GM10248 (cell line): ENCODE results near the gene ENO1.
"Not testable (repeated sequence)": the region's sequence is repeated elsewhere in the genome, so short reads cannot be mapped to it uniquely, and the experiment has no call there.

Experiments used
- CTCF ChIA-PET: fragments of 300-600 bp; sonication (Branson Sonifier 250); formaldehyde crosslinking; extraction: SDS; loops from one replicate; lab custom pipeline; 2021; ENCODE audit warnings: antibody characterized with exemption; lab: Yijun Ruan, JAX
- POLR2A ChIA-PET: fragments of 350-650 bp; sonication (Branson Sonifier 250); formaldehyde crosslinking; extraction: SDS; loops from one replicate; lab custom pipeline; 2020; ENCODE audit warnings: antibody characterized with exemption; lab: Yijun Ruan, JAX
- DNase-seq: peaks from one replicate; pipeline ENCODE4 v3.0.0; 2012; ENCODE audit errors: extremely low spot score
- TF ChIP-seq, protein P1 (sequence below): IDR thresholded peaks from 2 replicates; pipeline ENCODE4 v1.5.1; 2012; ENCODE audit warnings: mild to moderate bottlenecking, low read depth; ENCODE audit errors: extremely low read depth, missing control alignments, control extremely low read depth

The ENO1 gene

DNA sequence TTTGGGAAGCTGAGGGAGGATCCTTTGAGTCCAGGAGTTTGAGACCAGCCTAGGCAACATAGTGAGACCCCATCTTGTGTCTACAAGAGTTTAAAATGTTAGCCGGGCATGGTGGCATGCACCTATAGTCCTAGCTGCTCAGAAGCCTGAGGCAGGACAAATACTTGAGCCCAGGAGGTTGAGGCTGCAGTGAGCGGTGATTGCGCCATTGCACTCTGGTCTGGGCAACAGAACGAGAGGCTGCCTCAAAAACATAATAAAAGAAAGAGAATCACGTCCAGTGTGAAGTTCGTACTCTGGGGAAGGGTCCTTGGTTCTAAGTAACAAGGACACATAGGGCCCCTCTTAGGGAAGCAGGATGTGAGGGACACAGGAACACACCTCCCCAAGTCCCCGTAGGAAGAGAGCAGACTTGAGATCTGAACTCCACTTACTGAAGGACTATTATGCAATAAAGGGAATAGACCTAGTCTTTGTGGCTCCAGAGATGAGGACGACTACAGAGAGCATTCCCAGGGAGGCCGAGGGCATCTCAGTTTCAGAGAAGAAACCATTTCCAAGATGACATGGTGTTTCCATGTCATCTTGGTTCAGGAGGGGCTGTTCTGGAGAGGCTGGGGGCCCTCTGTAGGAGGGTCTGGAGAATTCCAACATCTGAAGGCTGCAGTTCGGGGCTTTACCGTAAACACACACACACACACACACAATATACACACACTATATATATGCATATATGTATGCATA lies 10.8 kb upstream of the ENO1 start:
- TF ChIP-seq, protein P1, sequence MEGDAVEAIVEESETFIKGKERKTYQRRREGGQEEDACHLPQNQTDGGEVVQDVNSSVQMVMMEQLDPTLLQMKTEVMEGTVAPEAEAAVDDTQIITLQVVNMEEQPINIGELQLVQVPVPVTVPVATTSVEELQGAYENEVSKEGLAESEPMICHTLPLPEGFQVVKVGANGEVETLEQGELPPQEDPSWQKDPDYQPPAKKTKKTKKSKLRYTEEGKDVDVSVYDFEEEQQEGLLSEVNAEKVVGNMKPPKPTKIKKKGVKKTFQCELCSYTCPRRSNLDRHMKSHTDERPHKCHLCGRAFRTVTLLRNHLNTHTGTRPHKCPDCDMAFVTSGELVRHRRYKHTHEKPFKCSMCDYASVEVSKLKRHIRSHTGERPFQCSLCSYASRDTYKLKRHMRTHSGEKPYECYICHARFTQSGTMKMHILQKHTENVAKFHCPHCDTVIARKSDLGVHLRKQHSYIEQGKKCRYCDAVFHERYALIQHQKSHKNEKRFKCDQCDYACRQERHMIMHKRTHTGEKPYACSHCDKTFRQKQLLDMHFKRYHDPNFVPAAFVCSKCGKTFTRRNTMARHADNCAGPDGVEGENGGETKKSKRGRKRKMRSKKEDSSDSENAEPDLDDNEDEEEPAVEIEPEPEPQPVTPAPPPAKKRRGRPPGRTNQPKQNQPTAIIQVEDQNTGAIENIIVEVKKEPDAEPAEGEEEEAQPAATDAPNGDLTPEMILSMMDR: no peak
- DNase-seq: no peak
- ChIA-PET POLR2A (no interaction called here), CTCF (no interaction called here)

DNA sequence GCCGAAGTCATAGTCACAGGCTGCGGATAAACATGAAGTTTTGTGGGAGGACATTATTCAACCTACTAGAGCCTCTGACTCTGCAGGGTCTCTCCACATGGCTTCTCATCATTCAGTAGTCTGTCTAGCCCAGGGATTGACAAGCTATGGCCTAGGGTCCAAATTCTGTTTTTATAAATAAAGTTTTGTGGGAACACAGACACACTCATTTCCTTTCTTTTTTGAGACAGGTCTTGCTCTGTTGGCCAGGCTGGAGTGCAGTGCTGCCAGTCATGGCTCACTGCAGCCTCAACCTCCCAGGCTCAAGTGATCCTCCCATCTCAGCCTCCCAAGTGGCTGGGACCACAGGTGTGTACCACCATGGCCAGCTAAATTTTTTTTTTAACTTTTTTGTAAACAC lies 8.1 kb upstream of the ENO1 start:
- CTCF ChIA-PET: interaction anchor here (0.8 to 3.2 kb wide), 3 partner anchors 28 to 118 kb away, joined by 3 to 10 read pairs (median 3); no protein-coding TSS in a partner anchor
- POLR2A ChIA-PET: no interaction called here
- TF ChIP-seq, protein P1: no peak
- no peak for DNase-seq

DNA sequence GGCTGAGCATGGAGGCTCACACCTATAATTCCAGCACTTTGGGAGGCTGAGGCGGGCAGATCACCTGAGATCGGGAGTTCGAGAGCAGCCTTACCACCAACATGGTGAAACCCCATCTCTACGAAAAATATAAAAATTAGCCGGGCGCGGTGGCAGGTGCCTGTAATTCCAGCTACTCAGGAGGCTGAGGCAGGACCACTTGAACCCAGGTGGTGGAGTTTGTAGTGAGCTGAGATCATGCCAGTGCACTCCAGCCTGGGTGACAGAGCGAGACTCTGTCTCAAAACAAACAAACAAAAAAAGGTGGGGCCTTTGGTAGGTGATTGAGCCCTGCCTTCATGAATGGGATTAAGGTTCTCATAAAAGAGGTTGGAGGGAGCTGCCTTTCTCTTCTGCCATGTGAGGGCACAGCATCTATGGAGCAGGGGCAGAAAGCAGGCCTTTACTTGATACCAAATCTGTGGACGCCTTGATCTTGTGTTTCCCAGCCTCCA lies 7.6 kb upstream of the ENO1 start:
- POLR2A ChIA-PET, DNase-seq: not testable (repeated sequence)
- CTCF ChIA-PET: interaction anchor here (0.8 to 3.2 kb wide), 3 partner anchors 27 to 119 kb away, joined by 3 to 10 read pairs (median 3); no protein-coding TSS in a partner anchor

DNA sequence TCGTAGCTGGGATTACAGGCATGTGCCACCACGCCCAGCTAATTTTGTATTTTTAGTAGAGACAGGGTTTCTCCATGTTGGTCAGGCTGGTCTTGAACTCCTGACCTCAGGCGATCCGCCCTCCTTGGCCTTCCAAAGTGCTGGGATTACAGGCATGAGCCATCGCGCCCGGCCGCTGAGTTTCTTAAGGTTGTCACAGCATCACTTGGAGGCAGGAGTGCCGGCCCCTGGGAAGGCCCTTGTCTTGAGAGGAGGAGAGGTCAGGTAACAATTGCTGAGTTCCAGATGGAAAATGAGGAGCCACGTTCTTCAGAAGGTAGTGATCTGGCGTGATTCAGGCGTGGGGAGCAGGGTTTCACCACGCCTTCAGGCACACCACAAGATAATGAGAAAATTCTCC lies 5.6 kb upstream of the ENO1 start:
- not testable (repeated sequence) for DNase-seq
- ChIA-PET POLR2A (interaction anchor here (0.7 kb wide), 1 partner anchor 8 kb away, joined by 3 read pairs; no protein-coding TSS in a partner anchor), CTCF (interaction anchor here (1.3 kb wide), 1 partner anchor 63 kb away, joined by 3 read pairs; no protein-coding TSS in a partner anchor)

DNA sequence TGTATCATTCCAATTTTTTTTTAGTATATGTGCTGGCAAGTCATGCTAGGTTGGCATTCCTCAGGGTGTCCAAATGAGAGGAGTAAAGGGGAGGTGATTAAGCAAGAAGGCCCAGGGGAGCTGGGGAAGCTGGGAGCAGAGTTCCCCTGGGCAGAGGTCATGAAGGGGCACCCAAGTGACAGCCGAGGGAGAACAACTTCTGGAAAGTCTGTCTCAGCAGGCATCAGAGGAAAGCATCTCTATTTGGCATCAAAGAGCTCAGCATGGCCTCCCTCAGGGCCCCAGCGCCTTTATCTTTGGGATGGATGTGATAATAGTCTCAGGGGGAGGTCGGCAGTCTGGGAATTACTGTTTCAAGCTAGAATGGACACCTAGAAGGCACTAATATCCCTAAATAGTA lies 5.0 kb upstream of the ENO1 start:
- TF ChIP-seq, protein P1: no peak
- ChIA-PET POLR2A (no interaction called here), CTCF (interaction anchor here (1.3 kb wide), 1 partner anchor 62 kb away, joined by 3 read pairs; no protein-coding TSS in a partner anchor)
- no peak for DNase-seq

DNA sequence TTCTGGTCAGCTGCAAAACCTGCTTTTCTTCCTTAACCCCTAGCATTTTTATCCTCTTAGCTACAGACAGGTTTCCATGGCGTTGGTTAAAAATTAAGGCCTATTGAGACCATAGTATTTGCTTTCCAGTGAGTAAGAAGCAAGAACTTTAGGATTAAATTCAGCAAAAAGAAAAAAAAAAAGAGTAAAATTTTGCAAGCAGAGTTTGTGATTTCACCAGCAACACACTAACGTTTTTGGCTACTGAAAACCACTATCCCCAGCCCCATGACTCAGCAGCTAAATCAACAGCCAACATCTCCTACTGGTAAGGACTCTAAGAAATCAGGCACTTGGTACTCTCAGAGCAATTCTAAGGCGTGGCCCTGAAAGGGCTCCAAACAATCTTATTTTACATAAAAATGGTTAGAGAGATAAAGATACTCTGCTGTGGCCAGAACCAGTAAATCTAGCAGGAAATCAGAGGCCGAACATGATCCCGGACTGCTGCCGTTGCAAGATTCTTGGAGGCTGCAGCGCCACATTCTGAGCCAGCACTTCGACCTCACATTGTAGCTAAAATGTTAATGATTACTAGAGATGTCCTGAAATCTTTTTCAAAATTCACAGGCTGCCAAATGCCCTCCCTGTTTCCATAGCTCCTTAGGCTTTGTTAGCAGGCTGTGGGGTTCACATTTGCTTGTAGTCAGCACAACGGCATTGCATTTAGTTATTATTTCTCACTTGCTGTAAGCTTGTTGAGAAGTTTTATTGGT lies 1.6 kb upstream of the ENO1 start:
- ChIA-PET POLR2A (interaction anchor here (0.7 to 1.6 kb wide), 4 partner anchors 13 to 704 kb away, joined by 3 to 8 read pairs (median 4); no protein-coding TSS in a partner anchor), CTCF (interaction anchor here (0.8 to 1.5 kb wide), 7 partner anchors 12 to 222 kb away, joined by 3 to 7 read pairs (median 4); no protein-coding TSS in a partner anchor)
- DNase-seq: peak; percentile 50
- TF ChIP-seq, protein P1: no peak

DNA sequence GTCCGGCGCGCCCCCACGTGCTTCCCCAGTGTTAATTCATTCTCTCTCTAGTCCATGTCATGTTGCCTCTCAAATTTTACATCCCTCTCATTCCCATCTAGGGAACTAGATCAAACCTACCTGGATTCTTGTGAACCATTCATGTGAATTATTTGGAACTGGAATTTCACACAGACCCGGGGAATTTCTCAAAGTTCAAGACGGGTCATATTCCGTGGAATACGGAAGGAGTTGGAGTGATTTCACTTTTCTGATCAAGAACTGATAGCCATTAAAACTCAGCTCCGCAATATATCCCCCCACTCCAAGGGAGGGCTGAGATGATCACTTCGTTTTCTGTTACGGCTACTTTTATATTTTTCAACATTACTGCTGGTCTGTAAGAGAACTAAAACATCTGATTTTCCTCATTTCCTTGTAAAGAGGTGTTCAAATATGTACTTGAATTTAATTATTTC lies 1.0 kb upstream of the ENO1 start:
- ChIA-PET POLR2A (interaction anchor here (0.7 to 1.6 kb wide), 3 partner anchors 10 to 705 kb away, joined by 3 to 5 read pairs (median 4); no protein-coding TSS in a partner anchor), CTCF (interaction anchor here (1.2 to 1.4 kb wide), 3 partner anchors 18 to 125 kb away, joined by 3 to 7 read pairs (median 7); no protein-coding TSS in a partner anchor)
- TF ChIP-seq, protein P1: peak; percentile 14
- no peak for DNase-seq
